ENCODE measurements around the gene BOK. TPM values are rescaled to one million over a fixed set of nuclear protein-coding genes. Genes with fewer than 3 reads are reported as not detected.

The BOK gene
- total and polyA plus RNA-seq, 2 experiments from 2014 or later: 28.0 to 46.6 TPM

- Histone ChIP-seq H3K9me3 (ENCODE audit: low read depth) (no peaks in the 10 kb centered on the region), H3K36me3 (ENCODE audit: low read depth) (no peaks in the 10 kb centered on the region), H3K9ac (no peak overlapping the region), H3K4me3 (no peak overlapping the region), H3K79me2 (ENCODE audit: insufficient read depth) (no peaks in the 10 kb centered on the region), H3F3A (ENCODE audit: insufficient read depth) (peaks cover 14% of the 10 kb centered on the region), H2AFZ (peak overlapping the region; percentile 52), H3K4me1 (ENCODE audit: insufficient read depth) (peaks cover 11% of the 10 kb centered on the region; the same call in 1 of the 2 replicates), H3K9me2 (ENCODE audit: insufficient read depth) (no peaks in the 10 kb centered on the region), H3K4me2 (ENCODE audit: unreplicated experiment) (no peak overlapping the region), H3K27ac (peak overlapping the region; percentile 13), H4K20me1 (ENCODE audit: insufficient read depth) (no peaks in the 10 kb centered on the region), H3K27me3 (replicated peaks; ENCODE audit: insufficient read depth) (no peaks in the 10 kb centered on the region)
- 54 to 58% methylated on average over 10 of the region's 10 CpGs for WGBS, 2 experiments (ENCODE audit: low coverage in 1 of 2, low lambda C conversion rate in 2 of 2, missing lambda C conversion rate in 2 of 2)
- no peak for TF ChIP-seq EZH2 (IDR thresholded peaks at IDR 0.05; ENCODE audit: insufficient read depth, poor library complexity, severe bottlenecking)
- TF ChIP-seq EZH2phosphoT487 (IDR thresholded peaks at IDR 0.05; ENCODE audit: insufficient read depth, low read depth): no peak
- in situ Hi-C loops (cut with MboI): no loop called here
- DNase-seq: peak; percentile 55
Measured at GRCh38 chr2:241514986-241515737, 43.4 kb upstream of the BOK start.

DNA sequence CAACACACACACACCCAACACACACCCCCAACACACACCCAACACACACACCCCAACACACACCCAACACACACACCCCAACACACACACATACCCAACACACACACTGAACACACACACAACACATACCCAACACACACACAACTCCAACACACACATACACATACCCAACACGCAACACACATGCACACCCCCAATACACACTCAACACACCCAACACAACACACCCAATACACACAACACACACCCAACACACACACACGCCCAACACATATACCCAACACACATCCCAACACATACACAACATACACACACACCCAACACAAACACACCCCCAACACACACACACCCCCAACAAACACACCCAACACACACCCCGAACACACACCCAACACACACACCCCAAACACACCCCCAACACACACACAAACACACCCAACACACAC lies 42.0 kb upstream of the BOK start:
- WGBS, 2 experiments (ENCODE audit: low coverage in 1 of 2, low lambda C conversion rate in 2 of 2, missing lambda C conversion rate in 2 of 2): 93 to 97% methylated on average over 2 to 3 of the region's 3 CpGs

GRCh38 chr2:241517297-241517696 lies 41.2 kb upstream of the BOK start:
- no peaks in the 10 kb centered on the region for H3K36me3 ChIP-seq (ENCODE audit: low read depth)
- no peaks in the 10 kb centered on the region for H3K9me3 ChIP-seq (ENCODE audit: low read depth)
- no peak for DNase-seq
- H3K27me3 ChIP-seq (replicated peaks; ENCODE audit: insufficient read depth): no peaks in the 10 kb centered on the region
- 77 to 86% methylated on average over 6 of the region's 6 CpGs for WGBS, 2 experiments (ENCODE audit: low coverage in 1 of 2, low lambda C conversion rate in 2 of 2, missing lambda C conversion rate in 2 of 2)
- no peaks in the 10 kb centered on the region for H3K9me2 ChIP-seq (ENCODE audit: insufficient read depth)
- in situ Hi-C loops (cut with MboI): no loop called here
- no peak overlapping the region for H2AFZ ChIP-seq
- no peak overlapping the region for H3K9ac ChIP-seq
- peaks cover 11% of the 10 kb centered on the region; the same call in 1 of the 2 replicates for H3K4me1 ChIP-seq (ENCODE audit: insufficient read depth)
- peaks cover 14% of the 10 kb centered on the region for H3F3A ChIP-seq (ENCODE audit: insufficient read depth)
- H3K27ac ChIP-seq: no peak overlapping the region
- TF ChIP-seq EZH2phosphoT487 (IDR thresholded peaks at IDR 0.05; ENCODE audit: insufficient read depth, low read depth): no peak
- TF ChIP-seq EZH2 (IDR thresholded peaks at IDR 0.05; ENCODE audit: insufficient read depth, poor library complexity, severe bottlenecking): no peak
- no peaks in the 10 kb centered on the region for H4K20me1 ChIP-seq (ENCODE audit: insufficient read depth)
- no peaks in the 10 kb centered on the region for H3K79me2 ChIP-seq (ENCODE audit: insufficient read depth)
- H3K4me2 ChIP-seq (ENCODE audit: unreplicated experiment): no peak overlapping the region
- no peak overlapping the region for H3K4me3 ChIP-seq

More for the DNA sequence above, 42.0 kb upstream of the BOK start:
- H2AFZ ChIP-seq: no peak overlapping the region
- H3K9me3 ChIP-seq (ENCODE audit: low read depth): no peaks in the 10 kb centered on the region
- in situ Hi-C loops (cut with MboI): no loop called here
- no peak overlapping the region for H3K4me2 ChIP-seq (ENCODE audit: unreplicated experiment)
- peaks cover 14% of the 10 kb centered on the region for H3F3A ChIP-seq (ENCODE audit: insufficient read depth)
- no peak overlapping the region for H3K4me3 ChIP-seq
- no peaks in the 10 kb centered on the region for H3K9me2 ChIP-seq (ENCODE audit: insufficient read depth)
- H3K27ac ChIP-seq: no peak overlapping the region
- DNase-seq: no peak
- no peaks in the 10 kb centered on the region for H3K27me3 ChIP-seq (replicated peaks; ENCODE audit: insufficient read depth)
- H3K4me1 ChIP-seq (ENCODE audit: insufficient read depth): peaks cover 11% of the 10 kb centered on the region; the same call in 1 of the 2 replicates
- no peaks in the 10 kb centered on the region for H4K20me1 ChIP-seq (ENCODE audit: insufficient read depth)
- no peak overlapping the region for H3K9ac ChIP-seq
- no peak for TF ChIP-seq EZH2phosphoT487 (IDR thresholded peaks at IDR 0.05; ENCODE audit: insufficient read depth, low read depth)
- TF ChIP-seq EZH2 (IDR thresholded peaks at IDR 0.05; ENCODE audit: insufficient read depth, poor library complexity, severe bottlenecking): no peak
- no peaks in the 10 kb centered on the region for H3K79me2 ChIP-seq (ENCODE audit: insufficient read depth)
- no peaks in the 10 kb centered on the region for H3K36me3 ChIP-seq (ENCODE audit: low read depth)

GRCh38 chr2:241519669-241520068 lies 38.9 kb upstream of the BOK start:
- no peak overlapping the region for H2AFZ ChIP-seq
- 62 to 65% methylated on average over 11 of the region's 11 CpGs for WGBS, 2 experiments (ENCODE audit: low coverage in 1 of 2, low lambda C conversion rate in 2 of 2, missing lambda C conversion rate in 2 of 2)
- in situ Hi-C loops (cut with MboI): no loop called here
- no peak overlapping the region for H3K4me2 ChIP-seq (ENCODE audit: unreplicated experiment)
- H3K9me3 ChIP-seq (ENCODE audit: low read depth): no peaks in the 10 kb centered on the region
- no peaks in the 10 kb centered on the region for H3K79me2 ChIP-seq (ENCODE audit: insufficient read depth)
- TF ChIP-seq EZH2phosphoT487 (IDR thresholded peaks at IDR 0.05; ENCODE audit: insufficient read depth, low read depth) (no peak), EZH2 (IDR thresholded peaks at IDR 0.05; ENCODE audit: insufficient read depth, poor library complexity, severe bottlenecking) (no peak)
- H3K9me2 ChIP-seq (ENCODE audit: insufficient read depth): no peaks in the 10 kb centered on the region
- H3K27ac ChIP-seq: no peak overlapping the region
- H3K4me1 ChIP-seq (ENCODE audit: insufficient read depth): peaks cover 6% of the 10 kb centered on the region; the same call in 1 of the 2 replicates
- H4K20me1 ChIP-seq (ENCODE audit: insufficient read depth): no peaks in the 10 kb centered on the region
- peaks cover 7% of the 10 kb centered on the region; the same call in 1 of the 2 replicates for H3F3A ChIP-seq (ENCODE audit: insufficient read depth)
- H3K4me3 ChIP-seq: no peak overlapping the region
- no peak for DNase-seq
- no peak overlapping the region for H3K9ac ChIP-seq
- H3K27me3 ChIP-seq (replicated peaks; ENCODE audit: insufficient read depth): no peaks in the 10 kb centered on the region
- no peaks in the 10 kb centered on the region for H3K36me3 ChIP-seq (ENCODE audit: low read depth)
